Activated CD8-positive, alpha-beta memory T cell treated with anti-CD3 and anti-CD28 coated beads for 4 hours (primary cell): Measurements from ENCODE around the gene POLN.
"Not testable (repeated sequence)": the region's sequence is repeated elsewhere in the genome, so short reads cannot be mapped to it uniquely, and the experiment has no call there.

ENCODE experiments used
- DNase-seq, 2 donors: peaks; one replicate each; pipeline ENCODE4 v3.0.0-alpha.2; 2020; ENCODE audit warnings: low read depth in 2 of 2

Gene POLN

GRCh38 chr4:2166253-2166652 lies 75.7 kb downstream of the POLN start:
- no peak for DNase-seq

GRCh38 chr4:2165391-2165790 lies 76.5 kb downstream of the POLN start:
- DNase-seq, result no peak

DNA sequence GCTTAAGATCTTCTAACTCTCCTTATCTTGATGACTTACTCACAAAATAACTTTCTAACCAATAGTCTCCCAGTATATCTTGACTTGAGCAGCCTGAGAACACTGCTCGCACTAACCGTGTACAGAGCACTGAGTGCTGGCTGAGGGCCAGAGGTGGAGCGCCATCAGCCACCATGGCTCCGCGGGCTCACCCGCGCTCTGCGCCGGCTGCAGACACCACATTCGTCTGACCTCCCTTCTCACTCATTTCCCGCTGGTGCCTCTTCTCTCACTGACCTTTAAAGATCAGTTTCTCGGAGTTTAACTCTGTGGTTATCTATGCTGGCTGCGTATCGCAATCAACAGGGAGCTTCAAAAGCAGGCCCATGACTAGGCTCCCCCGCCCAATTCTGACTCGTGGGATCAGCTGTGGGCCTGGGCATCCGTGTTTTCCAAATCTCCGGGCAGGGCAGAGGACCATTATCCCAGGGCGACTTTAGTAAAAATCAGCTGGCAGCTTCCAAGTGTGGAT lies 78.6 kb downstream of the POLN start:
- DNase-seq, result no peak

DNA sequence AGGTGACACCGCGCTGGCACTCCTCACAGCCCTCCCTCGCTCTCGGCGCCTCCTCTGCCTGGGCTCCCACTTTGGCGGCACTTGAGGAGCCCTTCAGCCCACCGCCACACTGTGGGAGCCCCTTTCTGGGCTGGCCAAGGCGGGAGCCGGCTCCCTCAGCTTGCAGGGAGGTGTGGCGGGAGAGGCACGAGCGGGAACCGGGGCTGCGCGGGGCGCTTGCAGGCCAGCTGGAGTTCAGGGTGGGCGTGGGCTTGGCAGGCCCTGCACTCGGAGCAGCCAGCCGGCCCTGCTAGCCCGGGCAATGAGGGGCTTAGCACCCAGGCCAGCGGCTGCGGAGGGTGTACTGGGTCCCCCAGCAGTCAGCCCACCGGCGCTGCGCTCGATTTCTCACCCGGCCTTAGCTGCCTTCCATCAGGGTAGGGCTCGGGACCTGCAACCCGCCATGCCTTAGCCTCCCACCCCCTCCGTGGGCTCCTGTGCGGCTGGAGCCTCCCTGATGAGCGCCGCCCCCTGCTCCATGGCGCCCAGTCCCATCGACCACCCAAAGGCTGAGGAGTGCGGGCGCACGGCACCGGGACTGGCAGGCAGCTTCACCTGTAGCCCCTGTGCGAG lies 80.7 kb downstream of the POLN start:
- not testable (repeated sequence) for DNase-seq

DNA sequence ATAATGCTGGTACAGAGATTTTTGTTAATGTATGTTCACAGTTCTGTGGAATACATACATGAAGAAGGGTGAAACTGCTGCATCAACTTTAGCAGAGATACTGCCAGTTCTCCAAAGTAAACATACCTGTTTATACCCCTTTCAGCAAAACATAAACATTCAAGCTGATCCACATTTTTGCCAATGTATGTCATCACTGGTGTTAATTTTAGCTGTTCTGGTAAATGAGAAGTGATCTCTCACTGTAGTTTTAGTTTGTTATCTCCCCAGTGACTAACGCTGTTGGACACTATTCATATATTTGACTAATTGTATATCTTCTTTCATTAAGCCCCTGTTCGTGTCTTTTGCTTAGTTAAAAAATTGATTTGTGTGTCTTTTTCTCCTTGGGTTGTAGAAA lies 82.0 kb downstream of the POLN start:
- DNase-seq, result no peak

GRCh38 chr4:2155246-2155645 lies 86.7 kb downstream of the POLN start:
- no peak for DNase-seq

GRCh38 chr4:2154215-2154740 lies 87.6 kb downstream of the POLN start:
- no peak for DNase-seq

- no peak for DNase-seq
Observed at GRCh38 chr4:2151544-2151943, 90.4 kb downstream of the POLN start.

GRCh38 chr4:2150076-2150475 lies 91.8 kb downstream of the POLN start:
- no peak for DNase-seq

- DNase-seq, result no peak
Observed at GRCh38 chr4:2142630-2143427, 99.1 kb downstream of the POLN start.

- no peak for DNase-seq
Observed at GRCh38 chr4:2141762-2142451, 100.0 kb downstream of the POLN start.

GRCh38 chr4:2141022-2141761 lies 100.7 kb downstream of the POLN start:
- no peak for DNase-seq

GRCh38 chr4:2138846-2139500 lies 102.9 kb downstream of the POLN start:
- DNase-seq, result no peak

- no peak for DNase-seq
Observed at GRCh38 chr4:2136726-2137125, 105.2 kb downstream of the POLN start.

DNA sequence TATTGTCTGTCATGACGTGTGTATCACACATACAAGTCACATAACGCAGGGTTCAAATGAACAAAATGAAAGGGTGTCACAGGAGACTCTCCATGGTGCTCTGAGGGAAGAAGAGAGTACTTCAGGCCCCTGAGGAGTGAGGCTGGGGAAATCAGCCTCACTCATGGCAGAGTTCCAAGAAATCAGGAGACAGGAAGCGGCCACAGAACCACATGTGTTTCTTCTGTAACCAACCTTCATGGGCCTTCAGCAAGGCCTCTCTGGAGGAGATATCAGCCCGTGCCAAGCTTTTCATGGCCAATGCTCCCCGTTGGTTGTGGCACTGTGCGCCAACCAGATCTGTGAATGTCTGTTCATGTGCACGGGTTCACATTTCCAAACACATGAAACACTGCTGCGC lies 106.8 kb downstream of the POLN start:
- DNase-seq, result no peak

- DNase-seq, result no peak
Observed at GRCh38 chr4:2132438-2132837, 109.5 kb downstream of the POLN start.

DNA sequence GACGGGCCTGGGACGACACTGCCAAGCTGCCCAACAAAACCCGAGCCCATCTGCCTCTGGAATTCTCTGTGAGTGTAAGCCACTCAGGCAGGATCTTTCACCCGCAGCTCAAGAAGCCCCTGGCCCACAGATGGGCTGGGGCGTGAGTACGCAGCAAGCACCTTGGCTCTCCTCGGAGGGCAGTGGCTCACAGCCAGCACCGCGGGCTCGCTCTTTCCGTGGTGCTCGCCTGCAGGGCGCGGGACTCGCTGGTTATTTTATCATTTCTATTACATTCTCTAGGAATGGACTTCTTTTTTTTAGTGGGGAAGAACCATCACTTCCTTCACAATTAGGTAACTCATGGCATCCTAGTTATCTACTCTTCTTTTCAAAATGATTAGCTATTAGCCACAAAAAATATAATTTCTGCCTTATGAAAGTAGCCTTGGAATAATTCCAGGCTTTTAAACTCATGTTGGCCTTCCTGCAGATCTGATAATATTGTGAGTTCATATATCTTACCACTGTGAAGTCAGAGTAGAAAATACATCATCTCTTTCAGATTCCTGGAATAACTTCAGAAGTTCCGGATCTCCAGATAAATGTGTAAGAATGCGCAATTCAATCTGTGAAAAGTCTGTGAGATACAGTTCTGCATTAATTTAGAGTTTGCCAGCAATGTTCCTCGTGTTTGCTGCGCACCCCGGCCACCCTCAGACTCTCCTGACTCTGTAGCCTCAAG lies 114.2 kb downstream of the POLN start:
- no peak for DNase-seq

DNA sequence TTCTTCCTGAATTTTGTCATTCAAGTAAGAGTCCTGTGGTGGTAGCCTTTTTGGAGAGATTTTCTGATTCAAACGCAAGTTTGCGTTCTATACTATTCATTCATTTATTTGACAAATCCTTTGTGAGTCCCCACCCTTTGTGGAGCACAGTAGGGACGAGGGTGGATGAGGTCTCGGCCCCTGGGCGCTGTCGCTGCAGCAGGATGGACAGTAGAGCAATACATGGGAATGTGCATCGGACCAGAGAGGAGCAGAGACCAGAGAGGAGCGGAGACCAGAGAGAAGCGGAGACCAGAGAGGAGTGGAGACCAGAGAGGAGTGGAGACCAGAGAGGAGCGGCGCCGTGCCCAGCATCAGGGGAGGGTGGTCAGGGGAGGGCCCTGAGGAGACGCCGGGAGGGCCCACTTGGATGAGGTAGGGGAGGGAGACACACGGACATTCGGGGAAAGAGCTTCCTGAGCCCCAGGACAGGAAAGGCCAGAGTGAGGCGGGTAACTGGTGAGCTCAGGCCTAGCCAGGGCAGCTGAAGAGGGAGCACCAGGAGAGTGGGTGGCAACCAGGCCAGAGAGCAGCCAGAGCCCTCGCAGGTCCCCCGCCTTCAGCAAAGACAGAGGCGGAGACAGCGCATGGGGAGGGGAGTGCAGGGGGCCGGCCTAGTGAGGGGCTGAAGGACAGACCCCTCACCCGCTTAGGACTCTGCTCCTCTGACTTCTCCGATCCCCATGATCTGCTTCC lies 115.4 kb downstream of the POLN start:
- DNase-seq, result no peak

GRCh38 chr4:2125831-2126230 lies 116.1 kb downstream of the POLN start:
- no peak for DNase-seq

DNA sequence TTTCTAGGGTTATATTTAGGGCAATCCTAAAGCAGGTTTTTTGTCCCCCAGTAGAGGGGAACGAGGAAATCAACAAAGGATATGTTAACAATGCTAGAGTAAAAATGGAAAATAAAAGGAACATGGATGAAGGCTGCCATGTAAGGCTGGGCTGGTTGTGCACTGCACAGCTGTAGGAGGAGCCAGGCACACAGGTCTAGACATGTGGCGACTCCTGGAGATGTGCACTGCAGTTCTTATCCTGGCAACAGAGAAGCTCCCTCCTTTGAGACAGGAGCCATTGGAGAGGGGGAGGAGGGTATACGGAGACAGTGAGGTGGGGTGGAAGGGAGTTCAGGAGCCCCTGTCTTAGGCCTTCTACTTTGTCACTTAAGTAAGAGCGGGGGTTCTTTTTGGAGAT lies 116.9 kb downstream of the POLN start:
- no peak for DNase-seq
